ENCODE measurements around the gene PPM1M.

PPM1M gene

DNA sequence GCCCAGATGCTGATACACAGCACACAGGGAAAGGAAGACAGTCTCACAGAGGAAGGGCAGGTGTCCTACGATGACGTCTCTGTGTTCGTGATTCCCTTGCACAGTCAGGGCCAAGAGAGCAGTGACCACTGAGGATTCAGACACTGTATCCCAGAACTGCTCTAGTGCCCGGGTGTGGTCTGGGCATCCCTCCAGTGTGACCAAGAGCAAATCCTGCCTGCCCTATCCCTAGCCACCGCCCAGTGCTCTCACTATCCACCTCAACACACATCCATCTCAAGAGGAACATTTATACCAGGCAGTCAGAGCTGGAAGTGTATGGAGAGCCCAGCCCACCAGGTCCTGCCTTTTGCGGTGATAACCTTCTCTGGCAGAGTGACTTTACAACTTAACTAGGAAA, 4.1 kb downstream of the PPM1M start:
- peaks cover 62% of the 10 kb centered on the region for H3K36me3 ChIP-seq (ENCODE audit: insufficient read depth, insufficient read length, low read length)

GRCh38 chr3:52250122-52250521, 4.6 kb downstream of the PPM1M start:
- Histone ChIP-seq H3K9ac (ENCODE audit: insufficient read length, low read depth) (no peak overlapping the region), H3K36me3 (ENCODE audit: insufficient read depth, insufficient read length, low read length) (peaks cover 65% of the 10 kb centered on the region), H3K27me3 (ENCODE audit: insufficient read depth, insufficient read length) (peaks cover 17% of the 10 kb centered on the region), H3K4me1 (ENCODE audit: insufficient read depth, insufficient read length) (peaks cover 14% of the 10 kb centered on the region), H3K4me3 (ENCODE audit: insufficient read length, low read depth) (no peak overlapping the region), H3K9me3 (ENCODE audit: insufficient read depth, low read length) (no peaks in the 10 kb centered on the region)
- TF ChIP-seq ZNF274 (IDR thresholded peaks at IDR 0.05; ENCODE audit: low read depth, low read length) (no peak), SUZ12 (IDR thresholded peaks at IDR 0.05; ENCODE audit: extremely low read depth, insufficient read depth, insufficient read length) (no peak)
- no peak for DNase-seq (ENCODE audit: low read depth, low spot score)

More for the DNA sequence above, 4.1 kb downstream of the PPM1M start:
- DNase-seq (ENCODE audit: low read depth, low spot score): no peak
- H3K9me3 ChIP-seq (ENCODE audit: insufficient read depth, low read length): no peaks in the 10 kb centered on the region
- H3K4me3 ChIP-seq (ENCODE audit: insufficient read length, low read depth): no peak overlapping the region
- H3K4me1 ChIP-seq (ENCODE audit: insufficient read depth, insufficient read length): peaks cover 18% of the 10 kb centered on the region
- H3K9ac ChIP-seq (ENCODE audit: insufficient read length, low read depth): no peak overlapping the region
- TF ChIP-seq ZNF274 (IDR thresholded peaks at IDR 0.05; ENCODE audit: low read depth, low read length) (no peak), YY1 (IDR thresholded peaks at IDR 0.05; ENCODE audit: insufficient read depth, insufficient read length) (no peak), SUZ12 (IDR thresholded peaks at IDR 0.05; ENCODE audit: extremely low read depth, insufficient read depth, insufficient read length) (no peak)
- peaks cover 19% of the 10 kb centered on the region for H3K27me3 ChIP-seq (ENCODE audit: insufficient read depth, insufficient read length)

DNA sequence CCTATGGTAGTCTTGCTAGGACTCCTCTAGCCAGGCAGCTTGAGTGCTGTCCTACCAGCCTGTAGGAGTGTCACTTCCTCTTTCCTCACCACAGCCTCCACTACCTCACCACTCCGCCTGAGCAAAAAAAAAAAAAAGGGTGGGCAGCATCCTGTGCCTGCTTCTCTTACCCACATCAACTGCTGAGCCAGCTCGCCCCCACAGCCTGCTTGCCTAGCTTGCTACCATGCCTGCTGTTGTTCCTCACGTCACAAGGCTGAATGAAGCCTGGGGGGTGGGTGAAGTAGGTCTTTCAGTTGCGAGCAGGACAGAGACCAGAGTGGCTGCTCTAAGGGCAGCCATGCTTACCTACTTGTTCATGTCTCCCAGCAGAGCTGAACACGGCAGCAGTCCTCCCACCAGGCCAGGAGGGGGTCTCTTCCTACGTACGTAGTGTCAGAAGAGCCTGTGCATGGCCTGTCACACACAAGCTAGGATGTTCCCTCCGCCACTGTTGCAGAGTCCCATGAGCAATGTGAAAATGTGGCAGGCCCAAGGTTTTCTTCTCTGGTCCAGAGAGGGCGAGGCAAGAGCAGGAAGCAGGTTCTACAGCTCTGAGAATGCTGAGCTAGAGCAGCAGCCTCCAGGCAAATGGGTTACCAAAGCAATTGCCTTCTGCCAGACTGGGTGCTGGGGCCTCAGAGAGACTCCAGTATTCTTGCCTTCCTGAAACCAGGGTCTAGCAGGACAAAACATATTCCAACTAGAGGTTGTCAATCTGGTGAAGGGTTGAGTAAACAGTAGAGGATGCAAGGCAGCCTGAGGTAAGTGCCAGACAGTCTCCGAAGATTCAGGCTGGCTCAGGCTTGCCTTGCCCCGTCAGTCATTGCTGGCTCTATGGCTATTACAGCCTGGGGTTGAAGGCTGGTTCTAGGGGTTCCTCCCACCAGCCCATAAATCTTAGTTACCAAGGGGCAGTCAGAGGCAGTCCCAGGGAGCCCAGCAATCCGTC, 8.1 kb downstream of the PPM1M start:
- peaks cover 95% of the 10 kb centered on the region for H3K36me3 ChIP-seq (ENCODE audit: insufficient read depth, insufficient read length, low read length)
- H3K4me3 ChIP-seq (ENCODE audit: insufficient read length, low read depth): no peak overlapping the region
- no peaks in the 10 kb centered on the region for H3K27me3 ChIP-seq (ENCODE audit: insufficient read depth, insufficient read length)
- H3K9ac ChIP-seq (ENCODE audit: insufficient read length, low read depth): no peak overlapping the region
- H3K9me3 ChIP-seq (ENCODE audit: insufficient read depth, low read length): no peaks in the 10 kb centered on the region
- TF ChIP-seq YY1 (IDR thresholded peaks at IDR 0.05; ENCODE audit: insufficient read depth, insufficient read length) (no peak), SUZ12 (IDR thresholded peaks at IDR 0.05; ENCODE audit: extremely low read depth, insufficient read depth, insufficient read length) (no peak), ZNF274 (IDR thresholded peaks at IDR 0.05; ENCODE audit: low read depth, low read length) (no peak)
- DNase-seq (ENCODE audit: low read depth, low spot score): no peak
- no peaks in the 10 kb centered on the region for H3K4me1 ChIP-seq (ENCODE audit: insufficient read depth, insufficient read length)

DNA sequence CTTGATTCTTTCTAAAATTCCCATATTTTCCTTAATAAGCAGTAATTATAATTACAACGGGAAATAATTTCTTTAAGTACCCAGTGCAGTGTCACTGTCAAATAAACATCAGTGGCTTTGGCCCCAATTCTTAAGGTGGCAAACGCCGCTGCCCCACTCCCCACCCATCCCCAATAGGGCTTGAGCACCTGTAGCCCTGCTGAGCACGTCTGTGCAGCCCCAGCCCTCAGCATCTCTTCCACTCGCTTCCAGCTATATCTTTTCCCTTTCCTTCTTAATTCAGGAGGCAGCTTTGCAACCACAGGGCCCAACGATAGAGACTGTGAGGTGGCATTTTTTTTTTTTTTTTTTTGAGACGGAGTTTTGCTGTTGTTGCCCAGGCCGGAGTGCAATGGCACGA, 9.0 kb downstream of the PPM1M start:
- DNase-seq (ENCODE audit: low read depth, low spot score): no peak
- Histone ChIP-seq H3K9me3 (ENCODE audit: insufficient read depth, low read length) (no peaks in the 10 kb centered on the region), H3K36me3 (ENCODE audit: insufficient read depth, insufficient read length, low read length) (peaks cover 95% of the 10 kb centered on the region), H3K9ac (ENCODE audit: insufficient read length, low read depth) (no peak overlapping the region), H3K27me3 (ENCODE audit: insufficient read depth, insufficient read length) (no peaks in the 10 kb centered on the region), H3K4me1 (ENCODE audit: insufficient read depth, insufficient read length) (no peaks in the 10 kb centered on the region), H3K4me3 (ENCODE audit: insufficient read length, low read depth) (no peak overlapping the region)
- TF ChIP-seq SUZ12 (IDR thresholded peaks at IDR 0.05; ENCODE audit: extremely low read depth, insufficient read depth, insufficient read length): no peak
- no peak for TF ChIP-seq ZNF274 (IDR thresholded peaks at IDR 0.05; ENCODE audit: low read depth, low read length)
- no peak for TF ChIP-seq YY1 (IDR thresholded peaks at IDR 0.05; ENCODE audit: insufficient read depth, insufficient read length)

DNA sequence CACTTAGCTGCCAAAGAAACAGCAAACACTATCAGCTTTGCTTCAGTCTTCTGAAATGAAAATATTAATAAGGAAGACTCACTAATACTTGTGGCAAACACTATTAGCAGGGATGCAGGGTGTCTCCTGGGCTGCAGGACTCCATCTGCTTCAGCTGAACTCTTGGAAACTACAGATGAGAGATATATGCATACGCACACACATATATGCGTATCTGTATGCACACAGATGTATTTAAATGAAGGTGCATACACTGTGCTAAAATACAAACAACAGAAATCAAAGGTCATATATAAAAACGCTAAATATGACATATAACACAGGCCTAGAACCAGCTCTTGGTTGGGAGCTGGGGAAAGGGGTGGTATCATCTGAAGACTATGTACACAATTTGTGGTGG, 10.6 kb downstream of the PPM1M start:
- no peak overlapping the region for H3K4me3 ChIP-seq (ENCODE audit: insufficient read length, low read depth)
- H3K9ac ChIP-seq (ENCODE audit: insufficient read length, low read depth): no peak overlapping the region
- DNase-seq (ENCODE audit: low read depth, low spot score): no peak
- TF ChIP-seq ZNF274 (IDR thresholded peaks at IDR 0.05; ENCODE audit: low read depth, low read length) (no peak), SUZ12 (IDR thresholded peaks at IDR 0.05; ENCODE audit: extremely low read depth, insufficient read depth, insufficient read length) (no peak), YY1 (IDR thresholded peaks at IDR 0.05; ENCODE audit: insufficient read depth, insufficient read length) (no peak)
- H3K9me3 ChIP-seq (ENCODE audit: insufficient read depth, low read length): no peaks in the 10 kb centered on the region
- H3K27me3 ChIP-seq (ENCODE audit: insufficient read depth, insufficient read length): no peaks in the 10 kb centered on the region
- H3K36me3 ChIP-seq (ENCODE audit: insufficient read depth, insufficient read length, low read length): peaks cover 94% of the 10 kb centered on the region
- no peaks in the 10 kb centered on the region for H3K4me1 ChIP-seq (ENCODE audit: insufficient read depth, insufficient read length)

DNA sequence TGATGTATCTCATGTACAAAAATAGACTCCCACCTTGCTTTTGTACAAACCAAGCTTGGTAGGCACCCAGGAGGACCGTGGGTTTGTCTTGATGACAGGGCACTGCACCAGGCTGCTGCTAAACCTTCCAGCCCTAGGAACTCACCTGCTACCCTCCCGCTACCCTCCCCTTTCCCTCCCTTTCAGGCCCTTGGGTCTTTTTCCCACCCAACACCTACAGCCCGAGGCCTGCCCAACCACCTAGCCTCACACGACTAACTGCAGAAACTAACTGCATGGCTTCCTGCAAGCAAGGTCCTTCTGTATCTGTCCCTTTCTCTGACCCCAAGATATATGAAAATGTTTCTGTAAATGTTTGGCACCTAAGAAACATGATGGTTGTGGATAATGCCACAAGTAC, 11.1 kb downstream of the PPM1M start:
- Histone ChIP-seq H3K9ac (ENCODE audit: insufficient read length, low read depth) (no peak overlapping the region), H3K9me3 (ENCODE audit: insufficient read depth, low read length) (no peaks in the 10 kb centered on the region), H3K27me3 (ENCODE audit: insufficient read depth, insufficient read length) (no peaks in the 10 kb centered on the region), H3K4me3 (ENCODE audit: insufficient read length, low read depth) (no peak overlapping the region), H3K4me1 (ENCODE audit: insufficient read depth, insufficient read length) (no peaks in the 10 kb centered on the region), H3K36me3 (ENCODE audit: insufficient read depth, insufficient read length, low read length) (peaks cover 95% of the 10 kb centered on the region)
- TF ChIP-seq SUZ12 (IDR thresholded peaks at IDR 0.05; ENCODE audit: extremely low read depth, insufficient read depth, insufficient read length): no peak
- TF ChIP-seq ZNF274 (IDR thresholded peaks at IDR 0.05; ENCODE audit: low read depth, low read length): no peak
- TF ChIP-seq YY1 (IDR thresholded peaks at IDR 0.05; ENCODE audit: insufficient read depth, insufficient read length): no peak
- DNase-seq (ENCODE audit: low read depth, low spot score): no peak

- Histone ChIP-seq H3K4me3 (ENCODE audit: insufficient read length, low read depth) (no peak overlapping the region), H3K36me3 (ENCODE audit: insufficient read depth, insufficient read length, low read length) (peaks cover 96% of the 10 kb centered on the region)
- no peak for TF ChIP-seq ZNF274 (IDR thresholded peaks at IDR 0.05; ENCODE audit: low read depth, low read length)
- TF ChIP-seq SUZ12 (IDR thresholded peaks at IDR 0.05; ENCODE audit: extremely low read depth, insufficient read depth, insufficient read length): no peak
- TF ChIP-seq YY1 (IDR thresholded peaks at IDR 0.05; ENCODE audit: insufficient read depth, insufficient read length): no peak
Measured at GRCh38 chr3:52257911-52258310, 12.4 kb downstream of the PPM1M start.

More at GRCh38 chr3:52257911-52258310, 12.4 kb downstream of the PPM1M start:
- no peak for DNase-seq (ENCODE audit: low read depth, low spot score)
- Histone ChIP-seq H3K9me3 (ENCODE audit: insufficient read depth, low read length) (no peaks in the 10 kb centered on the region), H3K4me1 (ENCODE audit: insufficient read depth, insufficient read length) (no peaks in the 10 kb centered on the region), H3K27me3 (ENCODE audit: insufficient read depth, insufficient read length) (no peaks in the 10 kb centered on the region), H3K9ac (ENCODE audit: insufficient read length, low read depth) (no peak overlapping the region)

Measured in NT2/D1 (cell line).